Stimulated activated CD4-positive, alpha-beta T cell treated with anti-CD3 and anti-CD28 coated beads, Interleukin-1b, Interleukin-23, amount 100 ng/mL, for 24 hours (primary cell): ENCODE data around the gene FGD3.

Source experiments
- DNase-seq, 4 experiments: peaks; one replicate each; pipeline ENCODE4 v3.0.0-alpha.2; 2020; ENCODE audit warnings: low read depth in 4 of 4, low spot score in 1 of 4

Gene FGD3

DNA sequence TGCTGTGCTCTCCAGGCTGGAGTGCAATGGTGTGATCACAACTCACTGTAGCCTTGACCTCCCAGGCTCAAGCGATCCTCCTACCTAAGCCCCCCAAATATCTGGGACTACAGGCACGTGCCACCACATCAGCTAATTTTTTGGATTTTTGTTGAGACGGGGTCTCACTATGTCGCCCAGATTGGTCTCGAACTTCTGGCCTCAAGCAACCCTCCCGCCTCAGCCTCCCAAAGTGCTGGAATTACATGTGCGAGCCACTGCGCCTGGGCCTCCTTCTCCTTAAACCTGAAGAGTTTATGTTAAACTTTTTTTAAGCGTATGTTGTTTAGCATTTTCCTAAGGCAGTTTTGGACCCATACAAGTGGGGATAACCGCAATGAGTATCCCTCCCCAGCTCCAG, 80.4 kb downstream of the FGD3 start:
- no peak for DNase-seq

- DNase-seq = peak in 1 of 4 experiments; percentile 34
Measured at GRCh38 chr9:93028448-93029006, 81.2 kb downstream of the FGD3 start.

- no peak for DNase-seq
Measured at GRCh38 chr9:93030642-93031628, 83.6 kb downstream of the FGD3 start.

GRCh38 chr9:93031629-93032430, 84.5 kb downstream of the FGD3 start:
- DNase-seq = no peak

GRCh38 chr9:93032545-93032944, 85.2 kb downstream of the FGD3 start:
- no peak for DNase-seq

DNA sequence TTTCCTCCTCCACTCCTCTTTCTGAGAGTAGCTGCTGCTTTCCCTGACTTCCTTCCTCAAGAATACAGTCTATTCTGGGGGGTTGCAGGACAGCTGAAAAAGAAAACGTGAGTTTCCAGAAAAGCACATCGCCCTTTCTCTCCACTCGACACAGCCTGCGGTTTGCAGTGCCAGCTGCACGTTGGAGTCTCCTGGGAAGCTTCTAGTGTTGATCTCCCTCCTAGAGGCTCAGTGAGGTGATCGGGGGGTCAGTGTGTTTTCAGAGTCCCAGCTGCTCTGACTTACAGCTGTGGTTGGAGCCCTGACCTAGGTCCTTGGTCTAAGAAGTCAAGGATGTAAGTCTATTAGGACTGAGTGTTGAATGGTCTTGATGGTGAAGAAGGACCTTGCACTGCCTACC, 86.2 kb downstream of the FGD3 start:
- DNase-seq = no peak

DNA sequence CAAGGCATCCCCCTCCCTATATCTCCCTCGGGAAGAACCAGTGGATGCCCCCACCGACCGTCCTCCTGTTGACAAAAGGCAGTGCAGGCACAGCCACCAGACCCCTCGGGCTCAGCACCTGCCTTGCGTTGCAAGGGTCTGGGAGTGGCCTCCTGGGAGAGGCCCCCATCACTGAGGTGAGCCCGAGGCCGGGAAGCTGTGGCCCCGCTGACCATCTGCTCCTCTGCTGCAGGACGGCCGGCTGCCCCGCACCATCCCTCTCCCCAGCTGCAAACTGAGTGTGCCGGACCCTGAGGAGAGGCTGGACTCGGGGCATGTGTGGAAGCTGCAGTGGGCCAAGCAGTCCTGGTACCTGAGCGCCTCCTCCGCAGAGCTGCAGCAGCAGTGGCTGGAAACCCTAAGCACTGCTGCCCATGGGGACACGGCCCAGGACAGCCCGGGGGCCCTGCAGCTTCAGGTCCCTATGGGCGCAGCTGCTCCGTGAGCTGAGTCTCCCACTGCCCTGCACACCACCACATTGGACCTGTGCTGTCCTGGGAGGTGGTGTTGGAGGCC, 87.9 kb downstream of the FGD3 start:
- DNase-seq = no peak

DNA sequence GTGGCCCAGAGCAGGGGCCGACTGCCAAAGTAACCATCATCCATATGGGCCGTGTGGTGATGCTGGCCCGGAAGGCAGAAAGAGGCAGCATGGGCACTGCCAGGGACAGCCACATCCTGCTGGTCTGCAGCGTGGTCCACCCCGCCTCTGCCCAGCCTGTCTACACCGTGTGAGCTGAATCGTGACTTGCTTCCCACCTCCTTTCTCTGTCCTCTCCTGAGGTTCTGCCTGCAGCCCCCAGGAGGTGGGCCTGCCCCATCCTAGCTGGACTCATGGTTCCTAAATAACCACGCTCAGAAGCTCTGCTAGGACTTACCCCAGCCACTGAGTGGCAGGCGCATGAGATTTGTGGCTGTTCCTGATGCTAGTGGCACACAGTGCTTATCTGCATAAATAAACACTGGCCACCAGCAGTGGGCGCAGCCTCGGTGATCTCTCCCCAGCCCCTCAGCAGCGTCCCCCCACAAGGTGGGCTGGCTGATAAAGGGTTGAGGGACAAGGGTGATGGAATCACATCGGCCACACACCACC, 88.6 kb downstream of the FGD3 start:
- DNase-seq = no peak

DNA sequence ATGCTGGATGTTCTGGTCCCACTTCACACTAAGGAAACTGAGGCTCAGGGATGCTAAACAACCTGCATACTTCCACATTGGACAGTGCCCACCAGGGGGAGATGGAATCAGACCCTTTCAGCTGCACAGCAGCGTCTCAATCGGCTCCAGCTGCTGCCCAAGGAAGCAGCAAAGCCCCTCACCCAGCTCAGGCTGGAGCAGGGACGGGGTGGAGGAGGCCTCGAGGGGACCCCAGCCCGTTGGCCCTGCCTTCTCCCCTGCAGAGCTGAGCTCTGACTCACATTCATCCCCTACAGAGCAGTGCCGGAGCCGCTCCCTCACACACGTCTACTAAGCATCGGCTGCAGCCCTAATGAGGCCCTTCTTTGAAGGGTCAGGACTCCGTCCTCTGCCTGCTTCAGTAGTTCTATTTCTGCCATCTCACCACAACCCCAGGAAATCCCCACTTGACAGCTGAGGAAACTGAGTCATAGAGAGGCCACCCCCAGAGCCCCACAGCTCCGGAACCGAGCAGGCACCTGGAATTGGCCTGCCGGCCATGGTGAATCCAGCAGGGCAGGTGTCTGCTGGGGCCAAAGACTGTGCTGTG, 89.7 kb downstream of the FGD3 start:
- DNase-seq = no peak

GRCh38 chr9:93037476-93037971, 90.2 kb downstream of the FGD3 start:
- no peak for DNase-seq

- no peak for DNase-seq
Measured at GRCh38 chr9:93038918-93039317, 91.6 kb downstream of the FGD3 start.

- DNase-seq = no peak
Measured at GRCh38 chr9:93039456-93039855, 92.1 kb downstream of the FGD3 start.

- no peak for DNase-seq
Measured at GRCh38 chr9:93039976-93040375, 92.7 kb downstream of the FGD3 start.

GRCh38 chr9:93040409-93040808, 93.1 kb downstream of the FGD3 start:
- DNase-seq = no peak

- DNase-seq = no peak
Measured at GRCh38 chr9:93041108-93041802, 93.9 kb downstream of the FGD3 start.

GRCh38 chr9:93043122-93043521, 95.8 kb downstream of the FGD3 start:
- DNase-seq = no peak

DNA sequence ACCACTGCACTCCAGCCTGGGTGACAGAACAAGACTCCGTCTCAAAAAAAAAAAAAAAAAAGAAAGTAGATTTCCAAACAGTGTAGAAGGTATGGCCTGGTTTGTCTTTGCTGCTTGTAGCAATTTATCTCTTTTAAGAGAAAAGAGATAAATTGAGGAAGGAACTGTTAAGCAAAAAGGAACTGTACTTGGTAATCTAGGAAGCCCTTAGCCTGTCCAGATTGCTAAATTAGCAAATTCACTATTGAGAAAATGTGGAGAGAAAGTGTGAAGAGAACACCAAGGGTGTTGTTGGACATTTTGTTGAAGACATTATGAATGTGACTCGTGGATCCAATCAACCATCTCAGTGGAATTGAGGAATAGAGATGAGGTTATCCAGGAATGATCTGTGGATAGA, 98.2 kb downstream of the FGD3 start:
- DNase-seq = no peak

DNA sequence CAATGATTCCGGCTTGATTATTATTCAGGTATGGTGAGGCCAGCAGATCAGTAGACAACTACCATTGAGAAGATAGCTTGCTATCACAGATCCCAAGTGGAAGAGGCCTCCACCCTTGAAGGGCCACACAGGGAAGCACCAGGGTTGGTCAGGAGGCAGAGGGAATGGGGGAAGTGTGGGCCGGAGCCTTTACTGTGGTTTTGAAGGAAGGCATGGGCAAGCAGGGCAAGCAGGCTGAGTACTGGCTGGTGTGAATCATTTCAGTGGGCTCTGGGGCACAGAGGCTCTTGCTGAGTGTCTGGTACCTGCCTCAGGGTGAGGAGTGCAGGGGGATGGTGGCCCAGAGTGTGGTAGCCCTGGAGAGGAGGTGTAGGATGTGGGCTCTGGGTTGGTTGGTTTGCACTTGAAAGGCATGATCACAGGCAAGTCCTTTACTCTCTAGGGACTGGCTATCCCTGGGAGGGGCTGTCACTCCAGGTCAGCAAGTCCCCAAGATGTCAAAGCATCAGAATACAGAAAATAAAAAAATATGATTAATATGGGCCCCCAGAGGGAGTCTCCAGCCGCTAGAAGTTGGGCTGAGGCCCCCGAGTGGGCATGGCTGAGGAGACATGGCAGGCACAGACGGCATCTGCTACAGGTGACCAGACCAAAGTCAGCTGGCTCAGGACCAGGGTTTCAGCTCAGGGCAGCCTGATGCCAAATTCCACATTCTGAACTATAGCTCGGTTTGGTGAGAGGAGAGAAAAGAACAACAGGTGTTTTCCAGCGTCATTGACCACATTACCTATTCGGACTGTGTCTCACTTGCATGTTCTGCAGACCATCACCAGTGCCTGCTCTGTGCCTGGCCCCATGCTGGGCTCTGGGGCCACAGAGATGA, 101.5 kb downstream of the FGD3 start:
- DNase-seq = no peak

GRCh38 chr9:93049491-93049890, 102.2 kb downstream of the FGD3 start:
- no peak for DNase-seq
